ENCODE measurements around the gene LMF1.

LMF1 gene

DNA sequence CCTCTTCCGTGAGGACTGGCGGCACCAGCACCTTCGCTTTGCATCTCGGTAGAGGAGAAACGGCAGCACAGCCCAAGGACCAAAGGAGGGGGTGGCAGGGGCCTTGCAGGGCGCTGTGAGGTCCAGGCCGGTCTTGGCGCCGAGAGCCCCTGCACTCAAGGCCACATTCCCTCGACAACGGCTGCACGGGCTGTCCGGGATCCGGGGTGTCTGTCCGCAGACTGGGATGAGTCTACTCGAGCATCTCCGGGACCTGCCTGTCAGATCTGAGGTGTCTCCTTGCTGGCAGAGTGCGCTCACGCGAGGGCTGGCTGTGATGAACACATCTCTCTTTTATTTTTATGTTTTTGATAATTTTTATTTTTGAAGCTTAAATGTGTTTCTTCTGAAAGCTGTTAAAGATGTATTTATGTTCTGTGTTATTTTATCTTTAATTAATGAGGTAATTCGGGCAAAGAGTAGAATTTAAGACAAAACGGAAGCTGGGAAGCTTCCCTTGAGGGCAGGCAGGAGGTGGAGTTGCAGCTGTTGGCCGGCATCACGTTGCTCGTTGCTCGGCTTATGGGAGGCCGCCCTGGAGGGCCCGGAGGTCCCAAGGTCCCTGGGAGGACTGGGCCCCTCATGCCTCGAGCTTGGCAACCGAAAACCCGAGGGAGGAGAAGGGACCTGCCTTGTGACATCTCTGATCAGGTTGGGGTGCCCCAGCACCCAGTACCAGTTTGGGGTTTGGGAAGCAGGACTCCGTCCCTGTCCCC, 15.0 kb upstream of the LMF1 start:
- FAIRE-seq = no peak
- no peak for DNase-seq (ENCODE audit: low spot score)

DNA sequence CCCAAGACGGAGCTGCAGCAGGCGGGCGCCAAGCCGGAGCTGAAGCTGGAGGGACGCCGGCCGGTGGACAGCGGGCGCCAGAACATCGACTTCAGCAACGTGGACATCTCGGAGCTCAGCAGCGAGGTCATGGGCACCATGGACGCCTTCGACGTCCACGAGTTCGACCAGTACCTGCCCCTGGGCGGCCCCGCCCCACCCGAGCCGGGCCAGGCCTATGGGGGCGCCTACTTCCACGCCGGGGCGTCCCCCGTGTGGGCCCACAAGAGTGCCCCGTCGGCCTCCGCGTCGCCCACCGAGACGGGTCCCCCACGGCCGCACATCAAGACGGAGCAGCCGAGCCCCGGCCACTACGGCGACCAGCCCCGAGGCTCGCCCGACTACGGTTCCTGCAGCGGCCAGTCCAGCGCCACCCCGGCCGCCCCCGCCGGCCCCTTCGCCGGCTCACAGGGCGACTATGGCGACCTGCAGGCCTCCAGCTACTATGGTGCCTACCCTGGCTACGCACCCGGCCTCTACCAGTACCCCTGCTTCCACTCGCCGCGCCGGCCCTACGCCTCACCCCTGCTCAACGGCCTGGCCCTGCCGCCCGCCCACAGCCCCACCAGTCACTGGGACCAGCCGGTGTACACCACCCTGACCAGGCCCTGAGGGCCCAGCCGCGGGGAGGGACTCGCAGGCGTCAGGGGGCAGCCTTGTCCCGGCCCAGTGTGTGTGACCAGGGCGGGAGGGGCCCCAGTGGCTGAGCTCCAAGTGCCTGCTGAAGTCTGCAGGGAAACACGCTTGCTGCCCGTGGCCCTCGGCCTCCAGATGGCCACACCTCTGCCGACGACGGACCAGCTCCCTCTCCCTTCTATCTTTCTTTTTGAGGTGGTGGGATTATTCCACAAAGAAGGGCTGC, 14.2 kb upstream of the LMF1 start:
- FAIRE-seq = no peak

DNA sequence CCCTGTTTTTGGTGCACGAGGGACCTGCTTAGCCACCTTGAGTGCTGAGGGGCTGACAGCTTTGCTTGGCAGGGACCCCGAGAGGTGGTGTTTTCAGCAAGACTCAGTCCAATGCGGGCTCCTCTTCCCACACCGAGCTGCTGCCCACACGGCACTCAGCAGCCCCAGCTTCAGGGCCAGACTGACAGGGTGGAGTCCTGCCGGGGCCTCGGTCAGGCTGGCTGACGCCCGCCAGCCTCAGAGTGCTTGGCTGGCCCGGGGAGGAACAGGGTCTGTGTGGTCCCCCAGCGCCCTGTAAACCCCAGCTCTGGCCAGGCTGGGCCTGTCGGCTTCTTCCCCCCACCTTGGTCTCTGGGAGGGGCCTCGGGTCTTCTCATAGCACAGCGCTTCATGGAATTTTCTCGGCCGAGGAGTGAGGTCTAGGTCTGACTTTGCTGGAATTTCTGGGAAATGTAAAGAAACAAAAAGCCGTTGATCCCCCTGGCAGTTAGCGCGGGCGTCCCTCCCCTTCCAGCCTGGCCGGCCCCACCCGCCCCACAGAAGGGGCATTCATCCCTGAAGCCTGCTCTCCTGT, 13.4 kb upstream of the LMF1 start:
- DNase-seq (ENCODE audit: low spot score) (no peak), FAIRE-seq (no peak)

More for the DNA sequence above, 14.2 kb upstream of the LMF1 start:
- no peak for DNase-seq (ENCODE audit: low spot score)

DNA sequence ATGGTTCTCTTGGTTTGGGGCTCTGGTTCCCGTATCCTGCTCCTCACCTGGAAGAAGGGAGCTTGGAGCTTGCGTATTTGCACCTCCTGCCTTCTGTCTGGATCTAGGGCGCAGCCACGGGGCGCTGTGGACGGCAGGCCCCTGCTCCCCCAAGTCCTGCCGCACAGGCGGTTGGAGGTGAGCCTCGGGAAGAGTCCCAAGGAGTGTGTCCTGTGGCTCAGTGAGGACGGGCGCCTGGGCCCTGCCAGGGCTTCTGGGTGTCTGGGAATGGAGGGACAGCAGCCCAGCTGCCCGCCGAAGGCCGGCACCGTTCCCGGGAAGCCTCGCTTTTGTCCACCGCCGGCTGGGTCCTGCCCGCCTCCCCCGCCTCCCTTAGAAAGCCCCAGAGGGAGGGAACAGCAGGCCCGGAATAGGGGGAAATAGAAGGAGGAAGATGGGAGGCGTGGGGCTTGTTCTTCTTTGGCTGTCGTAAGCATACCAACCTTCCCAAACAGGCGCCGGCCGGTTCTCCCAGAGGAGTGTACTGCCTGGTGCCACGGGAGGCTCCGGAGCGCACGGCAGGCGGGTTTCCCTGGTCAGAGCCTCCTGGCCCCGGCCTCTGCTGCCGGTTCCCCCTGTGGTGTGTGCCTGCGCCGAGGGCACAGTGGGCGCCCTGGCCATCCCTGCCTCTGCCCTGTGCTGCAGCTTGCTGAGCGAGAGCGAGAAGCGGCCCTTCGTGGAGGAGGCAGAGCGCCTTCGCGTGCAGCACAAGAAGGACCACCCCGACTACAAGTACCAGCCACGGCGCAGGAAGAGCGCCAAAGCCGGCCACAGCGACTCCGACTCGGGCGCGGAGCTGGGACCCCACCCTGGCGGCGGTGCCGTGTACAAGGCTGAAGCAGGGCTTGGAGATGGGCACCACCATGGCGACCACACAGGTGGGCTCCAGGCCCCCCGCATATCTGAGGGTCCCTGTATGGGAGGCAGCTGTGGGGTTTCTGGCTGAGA, 12.6 kb upstream of the LMF1 start:
- DNase-seq (ENCODE audit: low spot score) (no peak), FAIRE-seq (no peak)

GRCh38 chr16:982145-983043, 11.6 kb upstream of the LMF1 start:
- FAIRE-seq = no peak
- no peak for DNase-seq (ENCODE audit: low spot score)

DNA sequence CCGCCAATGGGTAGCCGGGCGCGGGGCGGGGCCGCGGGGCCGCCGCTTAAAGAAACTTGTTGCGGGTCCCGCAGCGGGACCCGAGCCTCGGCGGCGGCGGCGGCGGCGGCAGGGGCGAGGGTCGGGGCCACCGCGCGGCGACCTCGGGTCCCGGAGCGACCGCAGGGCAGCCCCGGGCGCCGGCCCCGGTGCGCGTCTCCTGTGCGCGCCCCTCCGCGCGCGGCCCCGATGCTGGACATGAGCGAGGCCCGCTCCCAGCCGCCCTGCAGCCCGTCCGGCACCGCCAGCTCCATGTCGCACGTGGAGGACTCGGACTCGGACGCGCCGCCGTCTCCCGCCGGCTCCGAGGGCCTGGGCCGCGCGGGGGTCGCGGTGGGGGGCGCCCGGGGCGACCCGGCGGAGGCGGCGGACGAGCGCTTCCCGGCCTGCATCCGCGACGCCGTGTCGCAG, 10.9 kb upstream of the LMF1 start, which contains the start of gene SOX8:
SOX8 (plus strand) TSS at position 76 of the 450 bp plus-strand sequence; CDS start at position 229, 153 bp downstream.
- FAIRE-seq (no peak), DNase-seq (ENCODE audit: low spot score) (no peak)

DNA sequence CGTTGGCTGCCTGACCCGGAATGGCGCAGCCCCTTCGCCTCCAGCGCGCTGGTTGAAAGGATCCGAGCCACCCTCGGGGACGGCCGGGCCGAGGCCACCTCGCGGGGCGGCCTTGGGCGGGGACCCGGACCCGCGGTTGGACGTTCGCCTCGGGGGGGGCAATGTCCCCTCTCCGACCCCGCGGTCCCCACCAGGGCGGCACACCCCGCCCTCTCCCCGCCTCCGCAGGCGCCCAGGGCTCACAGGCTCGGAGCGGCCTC, 9.7 kb upstream of the LMF1 start:
- DNase-seq (ENCODE audit: low spot score) = no peak
- no peak for FAIRE-seq

DNA sequence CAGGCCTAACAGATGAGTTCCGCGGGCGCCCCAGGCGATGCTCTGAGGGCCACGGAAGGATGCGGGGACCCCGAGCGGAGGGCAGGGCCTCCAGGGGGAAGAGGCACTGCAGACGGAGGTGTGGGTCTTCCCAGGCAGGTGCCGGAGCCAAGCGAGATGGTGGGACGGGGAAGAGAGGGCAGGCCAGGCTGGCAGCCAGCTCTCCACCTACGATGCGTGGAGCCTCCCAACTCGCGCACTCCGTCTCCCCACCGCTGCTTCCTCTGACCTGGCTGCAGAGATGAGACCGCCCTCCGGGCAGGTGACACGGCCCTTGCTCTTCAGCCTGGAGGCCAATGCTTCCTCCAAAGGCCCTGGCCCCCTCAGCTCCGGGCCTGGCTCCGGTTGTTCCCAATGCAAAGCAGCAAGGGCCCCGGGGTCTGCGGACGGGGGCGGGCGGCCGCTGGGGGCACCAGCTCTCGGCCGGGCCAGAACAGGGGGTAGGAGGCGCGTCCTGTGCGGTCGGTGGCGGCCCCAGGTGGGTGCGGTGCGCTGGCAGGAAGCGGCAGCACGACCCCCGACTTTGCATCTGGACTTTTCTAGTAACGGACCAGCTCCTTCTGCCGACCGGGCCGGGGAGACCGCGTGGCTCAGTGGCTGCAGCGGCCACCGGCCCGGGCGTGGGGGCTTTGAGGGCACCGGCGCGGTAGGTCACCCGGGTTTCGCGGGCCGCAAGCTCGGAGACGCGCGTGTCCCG, 9.2 kb upstream of the LMF1 start:
- DNase-seq (ENCODE audit: low spot score) = no peak
- no peak for FAIRE-seq

DNA sequence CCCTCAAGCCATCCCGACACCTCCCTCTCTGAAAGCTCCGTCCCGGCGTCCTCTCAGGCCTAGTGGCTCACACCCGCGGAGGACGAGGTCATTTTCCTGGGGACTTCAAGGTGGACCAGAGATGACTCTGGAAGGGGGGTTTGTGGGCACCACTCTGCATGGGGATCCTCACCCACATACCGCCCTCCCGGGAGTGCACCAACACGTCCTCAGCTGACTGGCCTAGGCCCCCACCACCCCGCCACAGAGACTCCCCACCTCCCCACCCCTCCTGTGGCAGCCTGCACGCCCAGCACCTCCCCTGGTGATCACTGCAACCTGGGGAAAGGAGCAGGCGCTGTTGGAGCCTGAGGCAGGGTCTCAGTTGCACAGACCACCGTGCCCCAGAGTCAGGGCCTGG, 8.4 kb upstream of the LMF1 start:
- FAIRE-seq (no peak), DNase-seq (ENCODE audit: low spot score) (no peak)

DNA sequence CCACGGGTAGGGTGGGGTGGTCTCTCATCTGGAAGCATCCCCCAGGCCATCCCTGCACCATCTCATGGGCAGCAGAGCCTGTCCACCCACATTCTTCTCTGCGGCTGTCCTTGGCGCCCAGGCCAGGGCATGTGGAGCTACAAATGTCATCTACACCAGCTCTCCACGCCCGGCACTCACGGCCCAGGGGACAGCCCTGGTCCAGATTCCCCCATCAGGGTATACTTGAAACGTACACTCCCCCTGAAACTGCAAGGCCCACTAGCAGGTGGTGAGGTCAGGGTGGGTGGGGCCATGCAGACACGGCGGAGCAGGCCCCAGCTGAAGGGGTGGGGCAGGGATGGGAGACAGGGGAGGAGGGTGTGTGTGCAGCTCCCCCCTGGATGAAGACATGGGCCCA, 7.6 kb upstream of the LMF1 start:
- DNase-seq (ENCODE audit: low spot score) (no peak), FAIRE-seq (no peak)

- no peak for DNase-seq (ENCODE audit: low spot score)
- FAIRE-seq = no peak
These were observed 7.1 kb upstream of the LMF1 start for GRCh38 chr16:977896-978295.

GRCh38 chr16:977081-977701, 6.4 kb upstream of the LMF1 start:
- FAIRE-seq (no peak), DNase-seq (ENCODE audit: low spot score) (no peak)

GRCh38 chr16:976389-976931, 5.7 kb upstream of the LMF1 start:
- FAIRE-seq (no peak), DNase-seq (ENCODE audit: low spot score) (no peak)

GRCh38 chr16:975291-975690, 4.5 kb upstream of the LMF1 start:
- FAIRE-seq (no peak), DNase-seq (ENCODE audit: low spot score) (no peak)

DNA sequence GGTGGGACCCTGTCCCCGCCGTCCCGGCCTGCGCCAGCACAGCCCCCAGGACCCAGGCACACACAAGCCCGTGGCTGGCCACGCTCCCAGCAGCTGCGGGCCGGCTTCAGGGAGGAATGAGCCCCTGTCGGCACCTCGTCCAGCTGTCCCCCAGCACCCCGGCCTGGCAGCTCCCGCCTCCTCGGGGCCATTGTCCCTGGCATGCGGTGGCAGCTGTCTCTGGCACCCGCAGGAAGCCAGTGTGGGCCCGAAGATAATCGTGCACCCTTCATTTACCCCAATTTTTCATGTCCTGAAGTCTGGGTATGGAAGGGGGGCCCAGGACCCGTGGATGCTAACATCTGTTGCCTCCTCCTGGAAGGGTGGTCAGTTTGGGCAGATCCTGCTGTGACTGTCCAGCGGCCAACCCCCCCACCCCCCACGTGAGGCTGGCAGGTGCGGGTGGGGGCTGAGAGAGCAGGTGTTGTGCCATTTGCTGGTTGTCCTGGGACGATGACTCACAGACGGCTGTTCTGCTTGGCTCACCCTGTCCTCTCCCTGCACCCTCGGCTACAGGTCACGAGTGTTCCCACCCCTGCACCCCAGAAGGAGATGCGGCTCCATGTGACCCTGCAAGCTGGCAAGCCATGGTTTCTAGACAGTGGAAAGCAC, 4.0 kb upstream of the LMF1 start:
- no peak for FAIRE-seq
- no peak for DNase-seq (ENCODE audit: low spot score)

GRCh38 chr16:974001-974601, 3.3 kb upstream of the LMF1 start:
- no peak for DNase-seq (ENCODE audit: low spot score)
- FAIRE-seq = no peak

GRCh38 chr16:973366-973765, 2.6 kb upstream of the LMF1 start:
- DNase-seq (ENCODE audit: low spot score) = no peak
- FAIRE-seq = no peak
